GM19043 (cell line): ENCODE measurements around the gene MOGAT2.
"Not testable (repeated sequence)": the region's sequence is repeated elsewhere in the genome, so short reads cannot be mapped to it uniquely, and the experiment has no call there.

Experiments
- ATAC-seq: cut with Tn5 transposase; IDR thresholded peaks from one replicate; pipeline ENCODE4 v1.9.1; 2021; ENCODE audit warnings: low read depth; ENCODE audit not compliant: unreplicated experiment

The MOGAT2 gene

GRCh38 chr11:75748729-75749273 lies 31.2 kb downstream of the MOGAT2 start:
- not testable (repeated sequence) for ATAC-seq

GRCh38 chr11:75754933-75755332 lies 37.3 kb downstream of the MOGAT2 start:
- not testable (repeated sequence) for ATAC-seq

- ATAC-seq, result no peak
These were observed 40.0 kb downstream of the MOGAT2 start for GRCh38 chr11:75757651-75758050.

- no peak for ATAC-seq
These were observed 42.2 kb downstream of the MOGAT2 start for GRCh38 chr11:75759832-75760231.

- no peak for ATAC-seq
These were observed 42.6 kb downstream of the MOGAT2 start for GRCh38 chr11:75760243-75760642.

- ATAC-seq, result no peak
These were observed 43.3 kb downstream of the MOGAT2 start for GRCh38 chr11:75760710-75761493.

GRCh38 chr11:75762158-75762557 lies 44.5 kb downstream of the MOGAT2 start:
- ATAC-seq, result no peak

GRCh38 chr11:75762885-75763284 lies 45.2 kb downstream of the MOGAT2 start:
- ATAC-seq, result no peak

- ATAC-seq, result no peak
These were observed 46.2 kb downstream of the MOGAT2 start for GRCh38 chr11:75763846-75764245.

GRCh38 chr11:75765116-75765515 lies 47.5 kb downstream of the MOGAT2 start:
- ATAC-seq, result no peak

GRCh38 chr11:75766443-75767227 lies 49.0 kb downstream of the MOGAT2 start:
- ATAC-seq, result no peak

- ATAC-seq, result no peak
These were observed 49.6 kb downstream of the MOGAT2 start for GRCh38 chr11:75767228-75767572.

GRCh38 chr11:75767793-75768111 lies 50.1 kb downstream of the MOGAT2 start:
- ATAC-seq, result no peak

- ATAC-seq, result peak; percentile 53
These were observed 50.7 kb downstream of the MOGAT2 start, which contains the start of gene DGAT2 for GRCh38 chr11:75768112-75768908. TSS of gene DGAT2 (plus strand) at chr11:75768778. CDS start at chr11:75768992, 214 bp downstream.

- no peak for ATAC-seq
These were observed 51.5 kb downstream of the MOGAT2 start for GRCh38 chr11:75768909-75769771.

- no peak for ATAC-seq
These were observed 52.5 kb downstream of the MOGAT2 start for GRCh38 chr11:75770102-75770501.

- no peak for ATAC-seq
These were observed 54.2 kb downstream of the MOGAT2 start for GRCh38 chr11:75771646-75772410.

- ATAC-seq, result peak; percentile 87
These were observed 56.1 kb downstream of the MOGAT2 start for GRCh38 chr11:75773595-75774353.
